HG03521 (cell line): ENCODE measurements around the gene SLC37A4.

Experiments
- ATAC-seq: cut with Tn5 transposase; IDR thresholded peaks from one replicate; pipeline ENCODE4 v1.9.1; 2021; ENCODE audit warnings: mild to moderate bottlenecking, moderate library complexity; ENCODE audit not compliant: unreplicated experiment

SLC37A4 gene

GRCh38 chr11:118979434-118979833 lies 51.2 kb downstream of the SLC37A4 start:
- no peak for ATAC-seq

- no peak for ATAC-seq
These were observed 54.6 kb downstream of the SLC37A4 start for GRCh38 chr11:118975771-118976709.
